GM10266 (cell line): ENCODE measurements around the gene AK4.

Source experiments
- DNase-seq: peaks from one replicate; pipeline ENCODE4 v3.0.0; 2012; ENCODE audit errors: extremely low spot score
- TF ChIP-seq, protein P1 (sequence below): IDR thresholded peaks from 2 replicates; pipeline ENCODE4 v1.5.1; 2012; ENCODE audit warnings: mild to moderate bottlenecking, low read depth; ENCODE audit not compliant: control insufficient read depth, insufficient read depth; ENCODE audit errors: missing control alignments

AK4 gene

DNA sequence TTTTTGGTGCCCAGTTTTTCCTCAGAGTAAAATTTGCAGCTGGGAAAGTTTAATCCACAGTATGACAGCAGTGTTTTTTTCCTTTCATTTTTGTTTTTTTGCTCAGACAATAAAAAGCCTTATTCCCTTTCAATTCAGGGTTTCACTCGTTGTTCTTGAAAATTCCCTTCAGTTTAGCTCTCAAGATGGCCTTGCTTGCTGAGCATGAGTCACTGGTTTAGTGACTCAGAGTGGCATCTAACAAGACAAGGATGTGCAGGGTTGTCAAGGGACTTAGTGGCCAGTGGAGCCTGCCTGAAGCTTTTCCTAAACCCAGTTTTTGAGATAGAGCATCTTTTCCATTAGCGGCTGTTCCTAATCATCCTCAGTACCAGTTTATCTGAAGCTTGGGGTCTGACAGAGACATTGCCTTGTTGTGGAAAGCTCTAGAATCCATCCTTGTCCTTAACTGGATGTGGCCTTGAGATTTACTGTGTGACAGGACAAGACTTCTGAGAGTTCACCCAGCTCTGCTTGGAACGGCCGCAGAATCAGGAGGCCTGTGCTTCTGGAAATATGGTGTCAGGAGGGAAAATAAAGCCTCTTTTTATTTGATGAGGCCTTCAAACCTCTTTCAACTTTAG is 113.0 kb downstream of the AK4 start:
- TF ChIP-seq, protein P1, sequence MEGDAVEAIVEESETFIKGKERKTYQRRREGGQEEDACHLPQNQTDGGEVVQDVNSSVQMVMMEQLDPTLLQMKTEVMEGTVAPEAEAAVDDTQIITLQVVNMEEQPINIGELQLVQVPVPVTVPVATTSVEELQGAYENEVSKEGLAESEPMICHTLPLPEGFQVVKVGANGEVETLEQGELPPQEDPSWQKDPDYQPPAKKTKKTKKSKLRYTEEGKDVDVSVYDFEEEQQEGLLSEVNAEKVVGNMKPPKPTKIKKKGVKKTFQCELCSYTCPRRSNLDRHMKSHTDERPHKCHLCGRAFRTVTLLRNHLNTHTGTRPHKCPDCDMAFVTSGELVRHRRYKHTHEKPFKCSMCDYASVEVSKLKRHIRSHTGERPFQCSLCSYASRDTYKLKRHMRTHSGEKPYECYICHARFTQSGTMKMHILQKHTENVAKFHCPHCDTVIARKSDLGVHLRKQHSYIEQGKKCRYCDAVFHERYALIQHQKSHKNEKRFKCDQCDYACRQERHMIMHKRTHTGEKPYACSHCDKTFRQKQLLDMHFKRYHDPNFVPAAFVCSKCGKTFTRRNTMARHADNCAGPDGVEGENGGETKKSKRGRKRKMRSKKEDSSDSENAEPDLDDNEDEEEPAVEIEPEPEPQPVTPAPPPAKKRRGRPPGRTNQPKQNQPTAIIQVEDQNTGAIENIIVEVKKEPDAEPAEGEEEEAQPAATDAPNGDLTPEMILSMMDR: no peak
- DNase-seq: no peak

DNA sequence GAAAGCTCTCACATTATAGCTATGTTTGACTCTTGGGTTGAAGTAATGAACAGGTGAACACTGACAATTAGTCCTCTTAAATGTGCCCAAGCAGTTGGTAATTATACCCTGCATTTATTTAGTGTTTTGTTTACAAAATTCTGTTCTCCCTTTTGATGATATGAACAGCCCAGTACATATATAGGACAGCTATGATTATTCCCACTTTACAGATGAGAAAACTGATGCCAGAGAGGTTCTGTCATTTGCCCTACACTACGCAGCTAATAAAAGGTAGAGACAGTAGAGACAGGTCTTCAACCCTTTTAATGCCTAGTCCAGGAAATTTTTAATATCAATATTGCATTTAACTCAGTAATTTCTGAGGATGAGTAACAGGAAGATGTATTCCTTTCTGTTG is 115.3 kb downstream of the AK4 start:
- DNase-seq: no peak
- TF ChIP-seq, protein P1: no peak

DNA sequence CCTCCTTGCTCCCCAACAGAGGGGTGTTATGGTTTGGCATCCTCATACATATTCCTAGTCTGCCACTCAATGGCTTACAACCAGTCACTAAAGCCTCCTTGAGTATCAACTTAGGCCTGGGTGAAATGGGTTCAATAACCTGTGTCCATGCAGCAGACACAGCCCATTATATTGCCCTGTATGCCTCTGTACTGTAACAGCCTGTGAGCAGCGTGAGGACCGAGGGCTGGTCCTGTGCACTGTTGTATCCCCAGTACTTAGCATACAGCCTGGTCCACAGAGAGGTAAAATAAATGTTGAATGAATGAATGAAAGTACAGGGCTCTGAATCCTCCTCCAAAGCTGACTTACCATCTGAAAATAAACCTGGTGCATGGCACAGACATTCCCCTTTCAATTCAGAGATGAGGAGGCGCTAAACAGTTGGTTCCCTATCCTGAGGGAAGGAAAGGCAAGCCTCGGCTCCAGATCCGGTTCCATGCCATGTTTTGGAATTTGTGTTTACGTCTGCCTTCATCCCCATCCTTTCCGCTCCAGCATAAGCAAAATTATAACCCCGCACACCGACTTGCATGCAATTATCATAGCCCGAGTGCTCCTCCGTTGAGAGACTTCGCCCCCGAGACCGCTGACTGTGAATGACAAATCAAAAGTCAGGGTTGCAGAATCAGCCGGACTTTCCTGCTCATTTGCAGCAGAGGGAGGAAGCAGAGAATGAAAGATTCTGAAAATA is 116.4 kb downstream of the AK4 start:
- no peak for DNase-seq
- TF ChIP-seq, protein P1: no peak

DNA sequence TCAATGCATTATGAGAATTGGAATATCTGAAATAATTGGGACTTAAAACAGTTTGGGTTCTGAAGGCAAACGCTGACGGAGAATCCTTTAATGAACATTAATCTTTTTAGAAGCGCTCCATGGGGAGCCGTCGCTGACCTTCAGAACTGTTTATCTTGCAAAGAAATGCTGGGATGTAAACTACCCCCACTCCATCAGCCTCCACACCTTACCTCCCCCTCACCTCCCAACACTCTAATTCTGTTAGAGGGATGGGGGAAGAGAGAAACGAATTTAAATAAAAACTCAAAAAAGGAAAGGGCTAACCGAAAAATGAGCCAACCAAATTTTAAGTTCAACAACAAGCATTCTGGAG is 117.3 kb downstream of the AK4 start:
- no peak for DNase-seq
- TF ChIP-seq, protein P1: no peak

DNA sequence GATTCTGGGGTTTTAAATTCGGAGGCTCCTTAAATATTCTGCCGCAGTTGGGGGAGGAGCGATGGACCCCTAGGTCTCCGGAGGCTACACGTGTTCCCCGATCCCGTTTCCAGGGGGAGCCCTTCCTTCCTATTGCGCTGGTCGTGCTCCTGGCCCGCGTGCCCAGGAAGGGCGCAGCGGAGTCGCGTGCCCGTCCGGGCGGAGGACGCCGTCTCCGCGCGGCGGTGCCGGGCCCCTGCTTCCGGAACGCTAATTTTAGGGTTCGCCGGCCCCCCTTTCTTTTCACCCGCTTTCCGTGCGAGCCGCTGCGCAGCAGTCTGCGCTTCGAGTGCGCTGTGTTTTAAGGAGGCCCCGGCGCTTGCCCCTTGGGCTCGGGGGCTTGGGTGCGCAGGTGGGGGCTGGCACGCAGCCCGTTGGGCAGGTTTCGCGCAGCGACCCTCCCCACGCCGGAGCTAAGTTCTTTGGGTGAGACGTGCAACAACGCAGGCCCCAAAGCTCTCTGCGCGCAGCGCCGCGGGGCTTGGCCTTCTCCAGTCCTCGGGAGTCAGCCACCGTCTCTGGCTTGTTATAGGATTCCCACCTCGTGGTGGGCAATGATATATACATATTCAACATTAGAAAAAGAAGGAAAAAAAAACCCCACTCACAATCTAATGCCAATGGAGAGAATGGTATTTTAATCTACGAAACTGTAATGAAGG is 117.8 kb downstream of the AK4 start:
- no peak for DNase-seq
- TF ChIP-seq, protein P1: peak; percentile 3

DNA sequence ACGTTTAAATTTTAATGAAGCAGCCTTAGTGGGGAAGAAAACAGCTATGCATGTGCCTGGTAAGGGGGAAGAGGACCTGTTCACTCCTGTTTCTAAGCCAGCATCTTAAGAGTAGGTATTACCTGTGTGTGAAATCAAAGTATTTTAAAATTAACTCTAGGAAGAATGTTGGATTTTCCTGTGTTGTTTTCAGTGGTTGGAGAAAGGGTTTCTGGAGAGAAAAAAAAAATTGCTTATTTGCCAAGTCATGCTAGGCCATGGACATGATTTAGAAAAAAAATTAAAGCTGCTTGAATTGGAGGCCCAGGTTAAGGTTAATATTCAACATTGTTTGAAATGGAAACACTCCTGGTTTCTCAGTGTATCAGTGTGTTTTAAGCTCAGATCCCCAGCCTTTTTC is 118.5 kb downstream of the AK4 start:
- TF ChIP-seq, protein P1: no peak
- no peak for DNase-seq

DNA sequence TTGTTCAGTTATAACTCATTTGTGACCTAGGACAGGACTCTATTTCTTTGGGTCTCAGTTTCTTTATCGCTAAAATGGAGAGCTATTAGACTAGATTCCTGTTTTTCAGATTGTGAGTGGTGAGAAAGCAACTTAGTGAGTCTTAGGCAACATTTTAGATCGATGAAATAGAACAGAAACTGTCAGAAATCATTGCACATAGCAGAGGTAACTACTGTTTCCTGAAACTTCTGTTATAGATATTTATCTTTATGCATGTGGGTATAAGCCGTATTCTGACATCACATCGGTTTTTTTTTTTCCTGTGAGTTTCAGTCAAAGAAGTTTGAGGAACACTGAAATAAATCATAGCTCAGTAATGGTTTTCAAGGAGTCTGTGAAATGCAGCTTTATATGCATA is 119.3 kb downstream of the AK4 start:
- TF ChIP-seq, protein P1: no peak
- no peak for DNase-seq
